Liver (tissue), 3 donors: ENCODE data around the gene TAB3.

Source experiments
- EGR1 ChIP-seq, 2 donors: IDR thresholded peaks; 2 replicates each; pipeline ENCODE4 v1.6.1; 2016 to 2018; ENCODE audit warnings: antibody characterized with exemption in 2 of 2, low read depth in 2 of 2
- FOXA1 ChIP-seq: IDR thresholded peaks from 2 replicates; pipeline ENCODE4 v1.6.1; 2016; ENCODE audit warnings: antibody characterized with exemption
- GABPA ChIP-seq, 2 donors: IDR thresholded peaks in 1 of 2; conservative IDR thresholded peaks in 1 of 2; 2 replicates each; pipeline ENCODE4 v1.6.1; 2016; ENCODE audit warnings: antibody characterized with exemption in 2 of 2, mild to moderate bottlenecking in 1 of 2, moderate library complexity in 1 of 2
- RAD21 ChIP-seq, 2 donors: IDR thresholded peaks; 2 replicates each; pipeline ENCODE4 v1.6.1; 2016; ENCODE audit warnings: antibody characterized with exemption in 2 of 2, mild to moderate bottlenecking in 2 of 2
- RXRA ChIP-seq, 2 donors: IDR thresholded peaks; 2 replicates each; pipeline ENCODE4 v1.6.1; 2017 to 2018; ENCODE audit warnings: antibody characterized with exemption in 2 of 2, mild to moderate bottlenecking in 1 of 2
- SP1 ChIP-seq: IDR thresholded peaks from 2 replicates; pipeline ENCODE4 v1.6.1; 2018; ENCODE audit warnings: antibody characterized with exemption, mild to moderate bottlenecking
- TAF1 ChIP-seq: conservative IDR thresholded peaks from 2 replicates; pipeline ENCODE4 v1.6.1; 2016; ENCODE audit warnings: antibody characterized with exemption, mild to moderate bottlenecking
- YY1 ChIP-seq: IDR thresholded peaks from 2 replicates; pipeline ENCODE4 v1.6.1; 2016; ENCODE audit warnings: antibody characterized with exemption, mild to moderate bottlenecking
- TF ChIP-seq, protein P1 (sequence below): fragments of 150-350 bp; IDR thresholded peaks from 2 replicates; pipeline ENCODE4 v1.5.1; 2017; ENCODE audit warnings: improper control_type of control experiment, low read depth, low read length; ENCODE audit not compliant: missing input control
- TF ChIP-seq, protein P2 (sequence below): IDR thresholded peaks from 2 replicates; pipeline ENCODE4 v1.6.1; 2016; ENCODE audit warnings: antibody characterized with exemption
- TF ChIP-seq, protein P3 (sequence below): IDR thresholded peaks from 2 replicates; pipeline ENCODE4 v1.6.1; 2016; ENCODE audit warnings: antibody characterized with exemption, mild to moderate bottlenecking
- TF ChIP-seq, protein P4 (sequence below): IDR thresholded peaks from 2 replicates; pipeline ENCODE4 v1.6.1; 2016; ENCODE audit warnings: antibody characterized with exemption
- donor health status: healthy.
- donor health status: healthy.

DNA sequence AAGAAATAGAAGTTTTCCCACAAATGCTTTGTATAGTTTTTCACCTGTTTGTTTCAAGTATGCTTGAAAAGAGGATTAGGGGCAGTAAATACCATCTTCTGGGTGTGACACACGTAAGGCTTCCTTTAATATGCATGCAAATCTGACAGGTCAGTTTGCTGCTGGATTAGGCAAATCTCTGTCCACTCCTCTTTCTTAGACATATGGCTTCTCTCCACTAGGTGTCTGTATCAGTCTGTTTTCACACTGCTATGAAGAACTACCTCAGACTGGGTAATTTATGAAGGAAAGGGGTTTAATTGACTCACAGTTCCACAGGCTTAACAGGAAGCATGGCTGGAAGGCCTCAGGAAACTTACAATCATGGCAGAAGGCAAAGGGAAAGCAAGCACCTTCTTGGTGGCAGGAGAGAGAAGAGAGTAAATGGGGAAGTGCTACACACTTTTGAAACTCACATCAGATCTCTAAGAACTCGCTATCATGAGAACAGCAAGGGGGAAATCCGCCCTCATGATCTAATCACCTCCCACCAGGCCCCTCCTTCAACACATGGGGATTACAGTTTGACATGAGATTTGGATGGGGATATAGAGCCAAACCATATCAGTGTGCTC lies 66.9 kb downstream of the TAB3 start:
- TF ChIP-seq GABPA (IDR thresholded peaks at IDR 0.05 in 1 of 2, conservative IDR thresholded peaks at IDR 0.05 in 1 of 2) (no peak), SP1 (no peak), YY1 (no peak), RAD21 (IDR thresholded peaks at IDR 0.05) (peak; percentile 69 to 71), RXRA (IDR thresholded peaks at IDR 0.05) (no peak), EGR1 (IDR thresholded peaks at IDR 0.05; ENCODE audit: low read depth in 2 of 2) (no peak), TAF1 (no peak), FOXA1 (no peak)
- TF ChIP-seq, protein P1, sequence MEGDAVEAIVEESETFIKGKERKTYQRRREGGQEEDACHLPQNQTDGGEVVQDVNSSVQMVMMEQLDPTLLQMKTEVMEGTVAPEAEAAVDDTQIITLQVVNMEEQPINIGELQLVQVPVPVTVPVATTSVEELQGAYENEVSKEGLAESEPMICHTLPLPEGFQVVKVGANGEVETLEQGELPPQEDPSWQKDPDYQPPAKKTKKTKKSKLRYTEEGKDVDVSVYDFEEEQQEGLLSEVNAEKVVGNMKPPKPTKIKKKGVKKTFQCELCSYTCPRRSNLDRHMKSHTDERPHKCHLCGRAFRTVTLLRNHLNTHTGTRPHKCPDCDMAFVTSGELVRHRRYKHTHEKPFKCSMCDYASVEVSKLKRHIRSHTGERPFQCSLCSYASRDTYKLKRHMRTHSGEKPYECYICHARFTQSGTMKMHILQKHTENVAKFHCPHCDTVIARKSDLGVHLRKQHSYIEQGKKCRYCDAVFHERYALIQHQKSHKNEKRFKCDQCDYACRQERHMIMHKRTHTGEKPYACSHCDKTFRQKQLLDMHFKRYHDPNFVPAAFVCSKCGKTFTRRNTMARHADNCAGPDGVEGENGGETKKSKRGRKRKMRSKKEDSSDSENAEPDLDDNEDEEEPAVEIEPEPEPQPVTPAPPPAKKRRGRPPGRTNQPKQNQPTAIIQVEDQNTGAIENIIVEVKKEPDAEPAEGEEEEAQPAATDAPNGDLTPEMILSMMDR: peak; percentile 13
- TF ChIP-seq, protein P2, sequence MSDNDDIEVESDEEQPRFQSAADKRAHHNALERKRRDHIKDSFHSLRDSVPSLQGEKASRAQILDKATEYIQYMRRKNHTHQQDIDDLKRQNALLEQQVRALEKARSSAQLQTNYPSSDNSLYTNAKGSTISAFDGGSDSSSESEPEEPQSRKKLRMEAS: no peak
- TF ChIP-seq, protein P3, sequence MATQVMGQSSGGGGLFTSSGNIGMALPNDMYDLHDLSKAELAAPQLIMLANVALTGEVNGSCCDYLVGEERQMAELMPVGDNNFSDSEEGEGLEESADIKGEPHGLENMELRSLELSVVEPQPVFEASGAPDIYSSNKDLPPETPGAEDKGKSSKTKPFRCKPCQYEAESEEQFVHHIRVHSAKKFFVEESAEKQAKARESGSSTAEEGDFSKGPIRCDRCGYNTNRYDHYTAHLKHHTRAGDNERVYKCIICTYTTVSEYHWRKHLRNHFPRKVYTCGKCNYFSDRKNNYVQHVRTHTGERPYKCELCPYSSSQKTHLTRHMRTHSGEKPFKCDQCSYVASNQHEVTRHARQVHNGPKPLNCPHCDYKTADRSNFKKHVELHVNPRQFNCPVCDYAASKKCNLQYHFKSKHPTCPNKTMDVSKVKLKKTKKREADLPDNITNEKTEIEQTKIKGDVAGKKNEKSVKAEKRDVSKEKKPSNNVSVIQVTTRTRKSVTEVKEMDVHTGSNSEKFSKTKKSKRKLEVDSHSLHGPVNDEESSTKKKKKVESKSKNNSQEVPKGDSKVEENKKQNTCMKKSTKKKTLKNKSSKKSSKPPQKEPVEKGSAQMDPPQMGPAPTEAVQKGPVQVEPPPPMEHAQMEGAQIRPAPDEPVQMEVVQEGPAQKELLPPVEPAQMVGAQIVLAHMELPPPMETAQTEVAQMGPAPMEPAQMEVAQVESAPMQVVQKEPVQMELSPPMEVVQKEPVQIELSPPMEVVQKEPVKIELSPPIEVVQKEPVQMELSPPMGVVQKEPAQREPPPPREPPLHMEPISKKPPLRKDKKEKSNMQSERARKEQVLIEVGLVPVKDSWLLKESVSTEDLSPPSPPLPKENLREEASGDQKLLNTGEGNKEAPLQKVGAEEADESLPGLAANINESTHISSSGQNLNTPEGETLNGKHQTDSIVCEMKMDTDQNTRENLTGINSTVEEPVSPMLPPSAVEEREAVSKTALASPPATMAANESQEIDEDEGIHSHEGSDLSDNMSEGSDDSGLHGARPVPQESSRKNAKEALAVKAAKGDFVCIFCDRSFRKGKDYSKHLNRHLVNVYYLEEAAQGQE: no peak
- TF ChIP-seq, protein P4, sequence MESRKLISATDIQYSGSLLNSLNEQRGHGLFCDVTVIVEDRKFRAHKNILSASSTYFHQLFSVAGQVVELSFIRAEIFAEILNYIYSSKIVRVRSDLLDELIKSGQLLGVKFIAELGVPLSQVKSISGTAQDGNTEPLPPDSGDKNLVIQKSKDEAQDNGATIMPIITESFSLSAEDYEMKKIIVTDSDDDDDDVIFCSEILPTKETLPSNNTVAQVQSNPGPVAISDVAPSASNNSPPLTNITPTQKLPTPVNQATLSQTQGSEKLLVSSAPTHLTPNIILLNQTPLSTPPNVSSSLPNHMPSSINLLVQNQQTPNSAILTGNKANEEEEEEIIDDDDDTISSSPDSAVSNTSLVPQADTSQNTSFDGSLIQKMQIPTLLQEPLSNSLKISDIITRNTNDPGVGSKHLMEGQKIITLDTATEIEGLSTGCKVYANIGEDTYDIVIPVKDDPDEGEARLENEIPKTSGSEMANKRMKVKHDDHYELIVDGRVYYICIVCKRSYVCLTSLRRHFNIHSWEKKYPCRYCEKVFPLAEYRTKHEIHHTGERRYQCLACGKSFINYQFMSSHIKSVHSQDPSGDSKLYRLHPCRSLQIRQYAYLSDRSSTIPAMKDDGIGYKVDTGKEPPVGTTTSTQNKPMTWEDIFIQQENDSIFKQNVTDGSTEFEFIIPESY: no peak
